Measurements from ENCODE around the gene LRP5.

Gene LRP5

DNA sequence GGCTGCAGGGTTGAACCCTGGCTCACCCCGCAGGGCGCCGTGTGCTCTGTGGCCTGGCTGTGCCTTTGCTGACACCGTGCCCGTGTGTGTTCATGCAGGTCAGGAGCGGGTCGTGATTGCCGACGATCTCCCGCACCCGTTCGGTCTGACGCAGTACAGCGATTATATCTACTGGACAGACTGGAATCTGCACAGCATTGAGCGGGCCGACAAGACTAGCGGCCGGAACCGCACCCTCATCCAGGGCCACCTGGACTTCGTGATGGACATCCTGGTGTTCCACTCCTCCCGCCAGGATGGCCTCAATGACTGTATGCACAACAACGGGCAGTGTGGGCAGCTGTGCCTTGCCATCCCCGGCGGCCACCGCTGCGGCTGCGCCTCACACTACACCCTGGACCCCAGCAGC is 101.2 kb downstream of the LRP5 start:
- DNase-seq, result no peak
- H3K36me3 ChIP-seq (ENCODE audit: control insufficient read depth, insufficient read depth, low read length), result no peaks in the 10 kb centered on the region
- H3K27ac ChIP-seq (ENCODE audit: insufficient read depth, low read length, poor library complexity, severe bottlenecking), result no peak overlapping the region

DNA sequence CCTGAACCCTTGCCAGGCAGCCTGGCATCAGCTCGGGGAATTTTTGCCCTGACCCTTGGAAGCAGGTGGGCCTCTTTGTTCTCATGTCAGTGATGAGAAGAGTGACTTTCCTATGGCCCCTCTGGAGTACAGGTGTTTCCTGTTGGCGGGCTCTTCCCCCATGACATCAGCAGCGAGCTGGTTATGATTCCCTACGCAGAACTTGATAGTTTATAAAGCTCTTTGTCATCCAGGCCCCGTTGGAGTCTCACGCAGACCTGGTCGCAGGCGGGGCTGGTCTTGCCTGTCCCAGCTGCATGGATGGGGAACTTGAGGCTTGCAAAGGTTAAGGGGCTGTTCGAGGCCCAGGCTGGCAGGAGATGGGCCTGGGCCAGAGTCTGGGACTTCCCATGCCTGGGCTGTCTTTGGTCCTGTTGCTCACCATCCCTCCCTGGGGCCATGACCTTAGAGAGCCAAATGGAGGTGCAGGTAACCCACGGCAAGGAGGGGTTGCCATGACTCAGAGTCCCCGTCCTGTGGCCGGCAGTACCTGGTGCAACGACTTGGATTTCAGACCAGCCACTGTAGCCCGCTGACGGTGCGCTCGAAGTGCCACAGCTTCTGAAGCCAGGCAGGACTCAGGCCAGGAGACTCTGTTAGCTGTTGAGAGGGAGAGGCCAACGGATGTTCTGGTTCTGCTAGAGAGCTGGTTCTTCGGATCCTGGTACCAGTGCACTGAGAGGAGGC is 102.3 kb downstream of the LRP5 start:
- no peaks in the 10 kb centered on the region for H3K4me1 ChIP-seq (ENCODE audit: control insufficient read depth, insufficient read depth, low read length, poor library complexity, severe bottlenecking)
- no peaks in the 10 kb centered on the region for H3K27me3 ChIP-seq (replicated peaks; ENCODE audit: control insufficient read depth, insufficient read depth, low read length, poor library complexity, severe bottlenecking)
- DNase-seq, result no peak
- H3K4me3 ChIP-seq (ENCODE audit: insufficient read depth, low read depth, low read length, poor library complexity, severe bottlenecking), result no peak overlapping the region
- H3K9me3 ChIP-seq (ENCODE audit: control insufficient read depth, low read length), result no peaks in the 10 kb centered on the region
- H3K27ac ChIP-seq (ENCODE audit: insufficient read depth, low read length, poor library complexity, severe bottlenecking), result no peak overlapping the region
- no peaks in the 10 kb centered on the region for H3K36me3 ChIP-seq (ENCODE audit: control insufficient read depth, insufficient read depth, low read length)

More for the DNA sequence above, 101.2 kb downstream of the LRP5 start:
- H3K27me3 ChIP-seq (replicated peaks; ENCODE audit: control insufficient read depth, insufficient read depth, low read length, poor library complexity, severe bottlenecking), result no peaks in the 10 kb centered on the region
- H3K4me3 ChIP-seq (ENCODE audit: insufficient read depth, low read depth, low read length, poor library complexity, severe bottlenecking), result no peak overlapping the region
- H3K9me3 ChIP-seq (ENCODE audit: control insufficient read depth, low read length), result no peaks in the 10 kb centered on the region
- no peaks in the 10 kb centered on the region for H3K4me1 ChIP-seq (ENCODE audit: control insufficient read depth, insufficient read depth, low read length, poor library complexity, severe bottlenecking)

GRCh38 chr11:68416070-68416578 is 103.7 kb downstream of the LRP5 start:
- H3K27me3 ChIP-seq (replicated peaks; ENCODE audit: control insufficient read depth, insufficient read depth, low read length, poor library complexity, severe bottlenecking), result no peaks in the 10 kb centered on the region
- H3K4me1 ChIP-seq (ENCODE audit: control insufficient read depth, insufficient read depth, low read length, poor library complexity, severe bottlenecking), result no peaks in the 10 kb centered on the region
- no peaks in the 10 kb centered on the region for H3K9me3 ChIP-seq (ENCODE audit: control insufficient read depth, low read length)
- no peak for DNase-seq
- no peaks in the 10 kb centered on the region for H3K36me3 ChIP-seq (ENCODE audit: control insufficient read depth, insufficient read depth, low read length)
- H3K27ac ChIP-seq (ENCODE audit: insufficient read depth, low read length, poor library complexity, severe bottlenecking), result no peak overlapping the region
- H3K4me3 ChIP-seq (ENCODE audit: insufficient read depth, low read depth, low read length, poor library complexity, severe bottlenecking), result no peak overlapping the region

GRCh38 chr11:68418648-68419047 is 106.3 kb downstream of the LRP5 start:
- H3K27ac ChIP-seq (ENCODE audit: insufficient read depth, low read length, poor library complexity, severe bottlenecking), result no peak overlapping the region
- H3K27me3 ChIP-seq (replicated peaks; ENCODE audit: control insufficient read depth, insufficient read depth, low read length, poor library complexity, severe bottlenecking), result no peaks in the 10 kb centered on the region
- H3K4me1 ChIP-seq (ENCODE audit: control insufficient read depth, insufficient read depth, low read length, poor library complexity, severe bottlenecking), result no peaks in the 10 kb centered on the region
- H3K4me3 ChIP-seq (ENCODE audit: insufficient read depth, low read depth, low read length, poor library complexity, severe bottlenecking), result no peak overlapping the region
- no peak for DNase-seq
- no peaks in the 10 kb centered on the region for H3K36me3 ChIP-seq (ENCODE audit: control insufficient read depth, insufficient read depth, low read length)
- no peaks in the 10 kb centered on the region for H3K9me3 ChIP-seq (ENCODE audit: control insufficient read depth, low read length)

DNA sequence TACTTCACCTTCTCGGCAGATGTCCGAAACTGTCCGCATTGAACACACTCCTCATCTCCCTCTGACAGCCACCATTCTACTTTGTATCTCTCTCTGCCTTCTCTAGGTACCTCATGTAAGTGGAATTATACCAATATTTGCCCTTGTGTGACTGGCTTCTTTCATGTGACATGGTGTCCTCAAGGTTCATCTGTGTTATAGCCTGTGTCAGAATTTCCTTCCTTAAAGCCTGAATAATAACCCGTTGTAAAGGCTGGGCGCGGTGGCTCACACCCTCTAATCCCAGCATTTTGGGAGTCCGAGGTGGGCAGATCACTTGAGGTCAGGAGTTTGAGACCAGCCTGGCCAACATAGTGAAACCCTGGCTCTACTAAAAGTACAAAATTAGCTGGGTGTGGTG is 107.8 kb downstream of the LRP5 start:
- Histone ChIP-seq H3K9me3 (ENCODE audit: control insufficient read depth, low read length) (no peaks in the 10 kb centered on the region), H3K27ac (ENCODE audit: insufficient read depth, low read length, poor library complexity, severe bottlenecking) (no peak overlapping the region), H3K36me3 (ENCODE audit: control insufficient read depth, insufficient read depth, low read length) (no peaks in the 10 kb centered on the region), H3K27me3 (replicated peaks; ENCODE audit: control insufficient read depth, insufficient read depth, low read length, poor library complexity, severe bottlenecking) (no peaks in the 10 kb centered on the region), H3K4me3 (ENCODE audit: insufficient read depth, low read depth, low read length, poor library complexity, severe bottlenecking) (no peak overlapping the region), H3K4me1 (ENCODE audit: control insufficient read depth, insufficient read depth, low read length, poor library complexity, severe bottlenecking) (no peaks in the 10 kb centered on the region)
- no peak for DNase-seq

DNA sequence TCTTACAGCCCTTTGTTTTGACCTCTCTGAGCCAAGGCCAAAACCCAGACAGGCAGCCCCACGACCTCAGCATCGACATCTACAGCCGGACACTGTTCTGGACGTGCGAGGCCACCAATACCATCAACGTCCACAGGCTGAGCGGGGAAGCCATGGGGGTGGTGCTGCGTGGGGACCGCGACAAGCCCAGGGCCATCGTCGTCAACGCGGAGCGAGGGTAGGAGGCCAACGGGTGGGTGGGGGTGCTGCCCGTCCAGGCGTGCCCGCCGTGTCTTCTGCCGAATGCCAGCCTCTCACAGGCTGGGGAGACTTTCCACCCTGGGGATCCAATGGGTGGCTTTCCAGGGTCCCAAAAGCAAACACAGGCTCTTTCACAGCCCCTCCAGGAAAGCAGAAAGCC is 111.1 kb downstream of the LRP5 start:
- Histone ChIP-seq H3K9me3 (ENCODE audit: control insufficient read depth, low read length) (no peaks in the 10 kb centered on the region), H3K4me3 (ENCODE audit: insufficient read depth, low read depth, low read length, poor library complexity, severe bottlenecking) (no peak overlapping the region), H3K27me3 (replicated peaks; ENCODE audit: control insufficient read depth, insufficient read depth, low read length, poor library complexity, severe bottlenecking) (no peaks in the 10 kb centered on the region), H3K27ac (ENCODE audit: insufficient read depth, low read length, poor library complexity, severe bottlenecking) (no peak overlapping the region), H3K4me1 (ENCODE audit: control insufficient read depth, insufficient read depth, low read length, poor library complexity, severe bottlenecking) (no peaks in the 10 kb centered on the region), H3K36me3 (ENCODE audit: control insufficient read depth, insufficient read depth, low read length) (no peaks in the 10 kb centered on the region)
- no peak for DNase-seq

DNA sequence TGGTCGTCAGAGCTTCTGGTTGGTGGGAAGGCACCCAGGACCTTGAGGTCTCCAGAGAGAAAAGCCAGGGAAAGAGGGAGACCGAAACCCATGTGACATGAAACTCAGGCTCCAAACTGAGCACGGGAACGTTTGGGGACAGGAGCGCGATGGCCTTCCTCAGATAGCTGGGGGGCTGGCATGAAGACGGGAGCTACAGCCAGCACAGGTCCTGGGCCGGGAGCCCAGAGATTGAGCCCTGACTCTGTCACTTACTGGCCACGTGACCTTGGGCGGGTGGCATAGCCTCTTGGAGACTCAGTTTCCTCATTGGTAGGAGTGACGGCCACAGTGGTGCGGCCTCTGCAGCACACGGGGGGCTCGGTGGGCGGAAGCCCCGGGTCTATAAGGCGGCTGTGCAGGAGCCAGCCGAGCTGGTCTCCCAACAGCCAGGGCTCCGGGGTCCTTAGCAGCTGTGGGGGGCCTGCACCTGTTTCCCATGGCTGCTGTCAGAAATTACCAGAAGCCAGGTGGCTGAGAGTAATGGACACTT is 111.8 kb downstream of the LRP5 start:
- DNase-seq, result no peak
- Histone ChIP-seq H3K9me3 (ENCODE audit: control insufficient read depth, low read length) (no peaks in the 10 kb centered on the region), H3K27me3 (replicated peaks; ENCODE audit: control insufficient read depth, insufficient read depth, low read length, poor library complexity, severe bottlenecking) (no peaks in the 10 kb centered on the region), H3K4me3 (ENCODE audit: insufficient read depth, low read depth, low read length, poor library complexity, severe bottlenecking) (no peak overlapping the region), H3K4me1 (ENCODE audit: control insufficient read depth, insufficient read depth, low read length, poor library complexity, severe bottlenecking) (no peaks in the 10 kb centered on the region), H3K27ac (ENCODE audit: insufficient read depth, low read length, poor library complexity, severe bottlenecking) (no peak overlapping the region), H3K36me3 (ENCODE audit: control insufficient read depth, insufficient read depth, low read length) (no peaks in the 10 kb centered on the region)

DNA sequence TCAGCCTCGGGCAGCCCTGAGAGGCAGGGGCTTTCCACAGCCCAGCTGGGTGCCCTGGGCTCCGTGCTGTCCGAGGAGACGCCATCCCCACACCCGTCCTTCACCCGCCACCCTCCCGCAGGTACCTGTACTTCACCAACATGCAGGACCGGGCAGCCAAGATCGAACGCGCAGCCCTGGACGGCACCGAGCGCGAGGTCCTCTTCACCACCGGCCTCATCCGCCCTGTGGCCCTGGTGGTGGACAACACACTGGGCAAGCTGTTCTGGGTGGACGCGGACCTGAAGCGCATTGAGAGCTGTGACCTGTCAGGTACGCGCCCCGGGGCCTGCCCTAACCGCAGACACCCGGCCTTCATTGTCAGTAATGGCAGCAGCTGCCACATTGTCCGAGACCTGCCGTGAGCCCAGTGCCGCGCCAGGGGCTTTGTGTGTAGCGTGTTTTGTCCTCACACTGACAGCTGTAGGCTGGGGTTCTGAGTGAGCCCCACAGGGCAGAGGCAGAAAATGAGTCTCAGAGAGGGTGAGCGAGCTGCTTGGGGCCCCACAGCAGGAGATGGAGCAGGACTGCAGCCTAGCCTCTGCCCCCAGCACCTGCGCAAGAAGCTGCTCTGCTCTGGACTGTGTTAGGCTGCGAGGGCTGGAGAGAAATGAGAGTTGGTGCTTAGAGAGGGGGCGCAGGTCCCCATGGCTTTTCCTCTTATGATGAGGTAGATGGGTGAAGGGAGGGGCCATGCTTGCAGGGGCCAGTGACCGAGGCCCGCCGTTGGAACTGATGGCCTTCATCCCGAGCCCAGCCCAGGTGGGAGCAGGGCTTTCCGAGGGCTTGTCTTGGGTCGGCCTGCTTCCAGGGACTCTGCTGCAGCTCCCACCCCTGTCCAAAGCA is 112.8 kb downstream of the LRP5 start:
- H3K4me1 ChIP-seq (ENCODE audit: control insufficient read depth, insufficient read depth, low read length, poor library complexity, severe bottlenecking), result no peaks in the 10 kb centered on the region
- H3K27me3 ChIP-seq (replicated peaks; ENCODE audit: control insufficient read depth, insufficient read depth, low read length, poor library complexity, severe bottlenecking), result no peaks in the 10 kb centered on the region
- H3K27ac ChIP-seq (ENCODE audit: insufficient read depth, low read length, poor library complexity, severe bottlenecking), result no peak overlapping the region
- no peak overlapping the region for H3K4me3 ChIP-seq (ENCODE audit: insufficient read depth, low read depth, low read length, poor library complexity, severe bottlenecking)
- no peak for DNase-seq
- no peaks in the 10 kb centered on the region for H3K36me3 ChIP-seq (ENCODE audit: control insufficient read depth, insufficient read depth, low read length)
- no peaks in the 10 kb centered on the region for H3K9me3 ChIP-seq (ENCODE audit: control insufficient read depth, low read length)

GRCh38 chr11:68425866-68426380 is 113.5 kb downstream of the LRP5 start:
- no peak for DNase-seq
- H3K27me3 ChIP-seq (replicated peaks; ENCODE audit: control insufficient read depth, insufficient read depth, low read length, poor library complexity, severe bottlenecking), result no peaks in the 10 kb centered on the region
- no peaks in the 10 kb centered on the region for H3K4me1 ChIP-seq (ENCODE audit: control insufficient read depth, insufficient read depth, low read length, poor library complexity, severe bottlenecking)
- H3K9me3 ChIP-seq (ENCODE audit: control insufficient read depth, low read length), result no peaks in the 10 kb centered on the region
- no peak overlapping the region for H3K4me3 ChIP-seq (ENCODE audit: insufficient read depth, low read depth, low read length, poor library complexity, severe bottlenecking)
- no peak overlapping the region for H3K27ac ChIP-seq (ENCODE audit: insufficient read depth, low read length, poor library complexity, severe bottlenecking)
- H3K36me3 ChIP-seq (ENCODE audit: control insufficient read depth, insufficient read depth, low read length), result no peaks in the 10 kb centered on the region

DNA sequence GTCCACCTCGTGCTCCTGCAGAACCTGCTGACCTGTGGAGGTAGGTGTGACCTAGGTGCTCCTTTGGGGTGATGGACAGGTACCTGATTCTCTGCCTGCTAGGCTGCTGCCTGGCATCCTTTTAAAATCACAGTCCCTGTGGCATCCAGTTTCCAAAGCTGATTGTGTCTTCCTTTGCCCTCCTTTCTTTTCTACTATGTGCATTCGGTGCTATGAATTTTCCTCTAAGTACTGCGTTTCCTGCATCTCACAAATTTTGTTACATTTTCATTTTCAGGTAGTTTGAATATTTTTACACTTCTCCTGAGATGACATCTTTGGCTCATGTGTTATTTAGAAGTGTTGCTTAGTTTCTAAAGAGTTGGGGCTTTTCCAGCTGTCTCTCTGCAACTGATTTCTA is 117.3 kb downstream of the LRP5 start:
- no peaks in the 10 kb centered on the region for H3K36me3 ChIP-seq (ENCODE audit: control insufficient read depth, insufficient read depth, low read length)
- DNase-seq, result no peak
- no peaks in the 10 kb centered on the region for H3K4me1 ChIP-seq (ENCODE audit: control insufficient read depth, insufficient read depth, low read length, poor library complexity, severe bottlenecking)

More for the DNA sequence above, 117.3 kb downstream of the LRP5 start:
- Histone ChIP-seq H3K4me3 (ENCODE audit: insufficient read depth, low read depth, low read length, poor library complexity, severe bottlenecking) (no peak overlapping the region), H3K27me3 (replicated peaks; ENCODE audit: control insufficient read depth, insufficient read depth, low read length, poor library complexity, severe bottlenecking) (no peaks in the 10 kb centered on the region), H3K27ac (ENCODE audit: insufficient read depth, low read length, poor library complexity, severe bottlenecking) (no peak overlapping the region), H3K9me3 (ENCODE audit: control insufficient read depth, low read length) (no peaks in the 10 kb centered on the region)

Data from effector memory CD4-positive, alpha-beta T cell (primary cell).